Right renal cortex interstitium (tissue), 3 donors: ENCODE results near the gene FBXW11. TPM values are rescaled to one million over a fixed set of nuclear protein-coding genes. Genes with fewer than 3 reads are reported as not detected.
"Not testable (repeated sequence)": the region's sequence is repeated elsewhere in the genome, so short reads cannot be mapped to it uniquely, and the experiment has no call there.

Experiments
- DNase-seq, 3 donors: peaks; one replicate each; pipeline ENCODE4 v3.0.0-alpha.2; 2013; ENCODE audit warnings: low read depth in 3 of 3, low spot score in 2 of 3
- polyA plus RNA-seq, 3 donors: library from polyadenylated mRNA; unstranded; fragments of 120-200 nt; gene quantifications; one replicate each; pipeline ENCODE4 v1.2.1, GENCODE V29; 2013; ENCODE audit not compliant: insufficient read length in 3 of 3

The FBXW11 gene
- polyA plus RNA-seq, 3 donors, result 59.8 to 61.3 (median 60.0) TPM

- no peak for DNase-seq
Measured at GRCh38 chr5:171986772-171987171, 19.7 kb downstream of the FBXW11 start.

- DNase-seq, result no peak
Measured at GRCh38 chr5:171984748-171985419, 21.6 kb downstream of the FBXW11 start.

GRCh38 chr5:171981847-171982246 lies 24.6 kb downstream of the FBXW11 start:
- no peak for DNase-seq

- DNase-seq, result no peak
Measured at GRCh38 chr5:171980792-171981191, 25.6 kb downstream of the FBXW11 start.

GRCh38 chr5:171979606-171980005 lies 26.8 kb downstream of the FBXW11 start:
- DNase-seq, result no peak

GRCh38 chr5:171978519-171978918 lies 27.9 kb downstream of the FBXW11 start:
- no peak for DNase-seq

- no peak for DNase-seq
Measured at GRCh38 chr5:171978016-171978415, 28.4 kb downstream of the FBXW11 start.

- not testable (repeated sequence) for DNase-seq
Measured at GRCh38 chr5:171977244-171977950, 29.0 kb downstream of the FBXW11 start.

GRCh38 chr5:171975877-171976667 lies 30.4 kb downstream of the FBXW11 start:
- DNase-seq, result no peak

GRCh38 chr5:171975262-171975876 lies 31.1 kb downstream of the FBXW11 start:
- DNase-seq, result no peak

GRCh38 chr5:171970826-171971225 lies 35.6 kb downstream of the FBXW11 start:
- no peak for DNase-seq

GRCh38 chr5:171969288-171969880 lies 37.1 kb downstream of the FBXW11 start:
- no peak for DNase-seq

- DNase-seq, result no peak
Measured at GRCh38 chr5:171968531-171968930, 37.9 kb downstream of the FBXW11 start.

- no peak for DNase-seq
Measured at GRCh38 chr5:171966964-171967363, 39.5 kb downstream of the FBXW11 start.

- no peak for DNase-seq
Measured at GRCh38 chr5:171966270-171966669, 40.2 kb downstream of the FBXW11 start.

- DNase-seq, result no peak
Measured at GRCh38 chr5:171965745-171966144, 40.7 kb downstream of the FBXW11 start.

GRCh38 chr5:171963416-171963815 lies 43.0 kb downstream of the FBXW11 start:
- DNase-seq, result no peak

GRCh38 chr5:171961117-171961516 lies 45.3 kb downstream of the FBXW11 start:
- DNase-seq, result no peak

GRCh38 chr5:171957591-171958251 lies 48.7 kb downstream of the FBXW11 start:
- no peak for DNase-seq

- DNase-seq, result no peak
Measured at GRCh38 chr5:171956887-171957495, 49.4 kb downstream of the FBXW11 start.
